ENCODE results near the gene PLCB1. TPM values are rescaled to one million over a fixed set of nuclear protein-coding genes. Genes with fewer than 3 reads are reported as not detected.

Gene PLCB1
- total and polyA plus RNA-seq, 10 of the 15 experiments (the other 5 are each of a cell fraction or from before 2014, with no cell fraction given) = 0.05 to 5.3 (median 0.17) TPM; not detected in 1

DNA sequence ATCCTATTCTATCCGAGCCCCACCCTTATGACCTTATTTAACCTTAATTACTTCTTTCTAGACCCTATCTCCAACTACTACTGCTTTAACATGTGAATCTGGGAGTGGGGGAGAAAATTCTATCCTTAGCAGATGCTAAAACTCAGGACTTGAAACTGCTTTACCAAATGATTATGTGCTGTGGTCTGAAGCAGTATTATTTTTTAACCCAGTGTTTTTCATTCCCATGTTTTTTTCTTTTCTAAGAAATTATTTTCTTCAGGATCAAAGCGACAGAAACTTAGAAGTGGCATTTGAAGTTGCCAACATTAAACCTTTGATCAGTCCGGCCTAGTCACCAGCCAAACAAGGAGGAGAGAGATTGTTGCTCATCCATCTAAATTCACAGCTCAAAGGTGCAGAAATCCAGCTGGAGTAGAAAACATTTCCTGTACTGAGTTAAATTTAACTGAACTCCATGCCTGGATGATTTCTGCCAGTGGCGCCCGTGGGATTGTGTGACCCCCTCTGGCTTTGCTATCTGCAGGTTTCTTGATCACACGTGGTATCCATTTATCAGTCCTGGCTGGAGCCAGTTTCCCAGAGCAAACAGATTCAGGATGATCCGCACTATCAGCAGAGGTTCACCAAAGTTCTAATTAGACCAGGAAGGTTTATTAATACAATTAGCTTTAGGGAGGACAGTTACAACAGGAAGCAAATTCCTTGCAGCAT lies 300.5 kb downstream of the PLCB1 start:
- RAD21 ChIA-PET (ENCODE audit: unreplicated experiment) = no interaction called here
- intact Hi-C loops (cut with micrococcal nuclease; ENCODE audit: unreplicated experiment) (no loop called here), in situ Hi-C loops (cut with MboI) (no loop called here)
- POLR2A ChIA-PET = no interaction called here
- ATAC-seq (no peak), FAIRE-seq (no peak), DNase-seq (ENCODE audit: low read depth, low spot score) (no peak)
- WGBS (ENCODE audit: insufficient coverage, insufficient replicate concordance, low lambda C conversion rate, missing lambda C conversion rate) = 13% methylated on average over 7 of the region's 7 CpGs
- no peaks in the 10 kb centered on the region for H3K79me2 ChIP-seq (ENCODE audit: control insufficient read depth, insufficient read depth, low read length)
- no peaks in the 10 kb centered on the region for H3K36me3 ChIP-seq (ENCODE audit: control insufficient read depth in 2 of 2, insufficient read depth in 2 of 2, low read length in 1 of 2)
- H3K27me3 ChIP-seq (replicated peaks in 1 of 2; ENCODE audit: control insufficient read depth in 2 of 2, insufficient read depth in 2 of 2, low read length in 1 of 2) = no peaks in the 10 kb centered on the region
- no peaks in the 10 kb centered on the region for H4K20me1 ChIP-seq (ENCODE audit: control insufficient read depth, insufficient read depth)
- no peaks in the 10 kb centered on the region for H3K4me1 ChIP-seq (ENCODE audit: control insufficient read depth, insufficient read depth, low read length)
- SMC1A ChIA-PET (ENCODE audit: uncharacterized antibody, unreplicated experiment) = no interaction called here
- no peak overlapping the region for H3K4me3 ChIP-seq
- TF ChIP-seq CEBPZ (IDR thresholded peaks at IDR 0.05; ENCODE audit: low read depth, low read length) (no peak), MXI1 (IDR thresholded peaks at IDR 0.05; ENCODE audit: low read depth, low read length) (no peak)
- H3K9me3 ChIP-seq (replicated peaks; ENCODE audit: control insufficient read depth, insufficient read depth, low read length) = no peaks in the 10 kb centered on the region
- no peak overlapping the region for H2AFZ ChIP-seq (ENCODE audit: control insufficient read depth, low read depth, low read length)
- CTCF ChIA-PET = interaction anchor here (1.7 kb wide), 1 partner anchor 9 kb away, joined by 4 read pairs; no protein-coding TSS in a partner anchor
- no TSS peak for BruUV-seq (replicated peaks)
- H3K27ac ChIP-seq (ENCODE audit: control insufficient read depth, insufficient read depth) = no peak overlapping the region
- H3K4me2 ChIP-seq (ENCODE audit: control insufficient read depth, insufficient read depth) = no peak overlapping the region
- no peak overlapping the region for H3K9ac ChIP-seq (ENCODE audit: control insufficient read depth, insufficient read depth, low read length)

- no peaks in the 10 kb centered on the region for H3K79me2 ChIP-seq (ENCODE audit: control insufficient read depth, insufficient read depth, low read length)
- in situ Hi-C loops (cut with MboI) (no loop called here), intact Hi-C loops (cut with micrococcal nuclease; ENCODE audit: unreplicated experiment) (no loop called here)
- no peak overlapping the region; the same call in 1 of the 2 replicates for H2AFZ ChIP-seq (ENCODE audit: control insufficient read depth, low read depth, low read length)
- FAIRE-seq = no peak
- DNase-seq (ENCODE audit: low read depth, low spot score) = no peak
- 50% methylated on average over 2 of the region's 3 CpGs for WGBS (ENCODE audit: insufficient coverage, insufficient replicate concordance, low lambda C conversion rate, missing lambda C conversion rate)
- no peaks in the 10 kb centered on the region for H3K36me3 ChIP-seq (ENCODE audit: control insufficient read depth in 2 of 2, insufficient read depth in 2 of 2, low read length in 1 of 2)
- CTCF ChIA-PET = no interaction called here
- H3K4me3 ChIP-seq = no peak overlapping the region
- POLR2A ChIA-PET = no interaction called here
- SMC1A ChIA-PET (ENCODE audit: uncharacterized antibody, unreplicated experiment) = no interaction called here
- H3K27ac ChIP-seq (ENCODE audit: control insufficient read depth, insufficient read depth) = no peak overlapping the region
- no peak overlapping the region for H3K9ac ChIP-seq (ENCODE audit: control insufficient read depth, insufficient read depth, low read length)
- no TSS peak for BruUV-seq (replicated peaks)
- RAD21 ChIA-PET (ENCODE audit: unreplicated experiment) = no interaction called here
- no peaks in the 10 kb centered on the region for H3K4me1 ChIP-seq (ENCODE audit: control insufficient read depth, insufficient read depth, low read length)
- no peaks in the 10 kb centered on the region for H4K20me1 ChIP-seq (ENCODE audit: control insufficient read depth, insufficient read depth)
- no peak for TF ChIP-seq IRF3 (IDR thresholded peaks at IDR 0.05)
- TF ChIP-seq TCF12 (IDR thresholded peaks at IDR 0.05; ENCODE audit: low read depth, low read length) = no peak
- no peak for TF ChIP-seq DPF2 (IDR thresholded peaks at IDR 0.05)
- TF ChIP-seq SPI1 (IDR thresholded peaks at IDR 0.05; ENCODE audit: borderline replicate concordance, insufficient read depth, low read depth, low read length) = peak; percentile 65; the same call in 1 of the 2 replicates
- no peaks in the 10 kb centered on the region for H3K9me3 ChIP-seq (replicated peaks; ENCODE audit: control insufficient read depth, insufficient read depth, low read length)
- no peak overlapping the region for H3K4me2 ChIP-seq (ENCODE audit: control insufficient read depth, insufficient read depth)
- ATAC-seq = no peak
- no peaks in the 10 kb centered on the region for H3K27me3 ChIP-seq (replicated peaks in 1 of 2; ENCODE audit: control insufficient read depth in 2 of 2, insufficient read depth in 2 of 2, low read length in 1 of 2)
These were observed 301.2 kb downstream of the PLCB1 start for GRCh38 chr20:8433291-8433690.
